HG02678 (cell line): ENCODE data around the gene TMEM126A.
"Not testable (repeated sequence)": the region's sequence is repeated elsewhere in the genome, so short reads cannot be mapped to it uniquely, and the experiment has no call there.

Experiments
- ATAC-seq: cut with Tn5 transposase; IDR thresholded peaks from one replicate; pipeline ENCODE4 v1.9.1; 2021; ENCODE audit warnings: mild to moderate bottlenecking, moderate library complexity; ENCODE audit not compliant: unreplicated experiment

The TMEM126A gene

GRCh38 chr11:85647604-85648299 lies at the start of gene TMEM126A:
Gene TMEM126A, plus strand, starts transcription at chr11:85647967. Its CDS starts 2,289 bp downstream, at chr11:85650256.
- peak; percentile 100 for ATAC-seq

GRCh38 chr11:85599083-85599482 lies 48.7 kb upstream of the TMEM126A start:
- ATAC-seq = no peak

- ATAC-seq = no peak
These were observed 45.1 kb upstream of the TMEM126A start for GRCh38 chr11:85602526-85603213.

GRCh38 chr11:85603220-85603619 lies 44.5 kb upstream of the TMEM126A start:
- ATAC-seq = no peak

GRCh38 chr11:85606237-85606636 lies 41.5 kb upstream of the TMEM126A start:
- ATAC-seq = not testable (repeated sequence)

- not testable (repeated sequence) for ATAC-seq
These were observed 39.1 kb upstream of the TMEM126A start for GRCh38 chr11:85608621-85609020.

GRCh38 chr11:85609286-85609685 lies 38.5 kb upstream of the TMEM126A start:
- not testable (repeated sequence) for ATAC-seq

GRCh38 chr11:85611643-85612042 lies 36.1 kb upstream of the TMEM126A start:
- ATAC-seq = not testable (repeated sequence)

- ATAC-seq = no peak
These were observed 28.3 kb upstream of the TMEM126A start for GRCh38 chr11:85619499-85619898.

- ATAC-seq = no peak
These were observed 27.5 kb upstream of the TMEM126A start for GRCh38 chr11:85620256-85620655.

- no peak for ATAC-seq
These were observed 21.3 kb upstream of the TMEM126A start for GRCh38 chr11:85626496-85626895.

- no peak for ATAC-seq
These were observed 20.3 kb upstream of the TMEM126A start, which contains the start of gene DLG2 for GRCh38 chr11:85627332-85627997. Gene DLG2, minus strand, starts transcription at chr11:85627344.

- ATAC-seq = peak; percentile 99
These were observed 19.6 kb upstream of the TMEM126A start, which contains the start of gene TMEM126B for GRCh38 chr11:85627998-85628770. Gene TMEM126B, plus strand, starts transcription at chr11:85628593. Its CDS starts 15 bp downstream, at chr11:85628608.

GRCh38 chr11:85628771-85629341 lies 18.9 kb upstream of the TMEM126A start:
- ATAC-seq = peak; percentile 9

- no peak for ATAC-seq
These were observed 13.0 kb upstream of the TMEM126A start for GRCh38 chr11:85634747-85635146.

GRCh38 chr11:85643191-85643614 lies 4.6 kb upstream of the TMEM126A start:
- no peak for ATAC-seq

- no peak for ATAC-seq
These were observed 689 bp upstream of the TMEM126A start for GRCh38 chr11:85647078-85647477.

GRCh38 chr11:85651118-85651517 lies 3.4 kb downstream of the TMEM126A start:
- no peak for ATAC-seq

GRCh38 chr11:85652786-85653447 lies 5.2 kb downstream of the TMEM126A start:
- ATAC-seq = no peak

- ATAC-seq = not testable (repeated sequence)
These were observed 6.6 kb downstream of the TMEM126A start for GRCh38 chr11:85654343-85654742.
